H1 (cell line): ENCODE results near the gene LIX1L.

ENCODE experiments used
- CBX5 ChIP-seq: fragments of 300-800, 300-1000 bp; sonication (generic); IDR thresholded peaks from 2 replicates; pipeline ENCODE4 v1.7.1; 2016; ENCODE audit warnings: antibody characterized with exemption, low read length, low read depth
- CHD1 ChIP-seq: IDR thresholded peaks from 2 replicates; pipeline ENCODE4 v1.6.1; 2012; ENCODE audit warnings: low read depth, low read length, improper control_type of control experiment
- EP300 ChIP-seq, 2 experiments: IDR thresholded peaks; 1 replicate in 1 of 2; 2 replicates in 1 of 2; pipeline ENCODE4 v1.6.1; 2011 to 2012; ENCODE audit warnings: low read depth in 2 of 2, low read length in 2 of 2, mild to moderate bottlenecking in 2 of 2, borderline replicate concordance in 1 of 2, inconsistent platforms in 1 of 2, moderate library complexity in 1 of 2
- EZH2 ChIP-seq: fragments of 200-600 bp; sonication (generic); IDR thresholded peaks from 2 replicates; pipeline ENCODE4 v1.7.1; 2012; ENCODE audit warnings: low read depth, mild to moderate bottlenecking, moderate library complexity, low read length, inconsistent platforms; ENCODE audit not compliant: severe bottlenecking
- KDM1A ChIP-seq: fragments of 200-600, 300-600 bp; sonication (generic); IDR thresholded peaks from 2 replicates; pipeline ENCODE4 v1.7.1; 2016; ENCODE audit warnings: mild to moderate bottlenecking, low read length, borderline replicate concordance
- NRF1 ChIP-seq: IDR thresholded peaks from 2 replicates; pipeline ENCODE4 v1.6.1; 2011; ENCODE audit warnings: mild to moderate bottlenecking, low read depth, low read length, improper control_type of control experiment
- POLR2A ChIP-seq, 2 experiments: IDR thresholded peaks; 1 replicate in 1 of 2; 2 replicates in 1 of 2; pipeline ENCODE4 v1.6.1; 2011; ENCODE audit warnings: low read depth in 2 of 2, low read length in 2 of 2, mild to moderate bottlenecking in 2 of 2; ENCODE audit errors: control extremely low read depth in 1 of 2
- POLR2AphosphoS5 ChIP-seq: IDR thresholded peaks from 2 replicates; pipeline ENCODE4 v1.6.1; 2011; ENCODE audit warnings: low read depth, low read length
- TCF12 ChIP-seq: IDR thresholded peaks from 2 replicates; pipeline ENCODE4 v1.6.1; 2011; ENCODE audit warnings: low read depth, mild to moderate bottlenecking, low read length
- TF ChIP-seq, protein P1 (sequence below), 3 experiments: IDR thresholded peaks; 1 replicate in 2 of 3; 2 replicates in 1 of 3; pipeline versions ENCODE4 v1.5.1 to v1.6.1; 2011; ENCODE audit warnings: low read length in 3 of 3, mild to moderate bottlenecking in 3 of 3, inconsistent platforms in 2 of 3, low read depth in 1 of 3, moderate library complexity in 1 of 3; ENCODE audit not compliant: insufficient read depth in 1 of 3; ENCODE audit errors: control extremely low read depth in 1 of 3

DNA sequence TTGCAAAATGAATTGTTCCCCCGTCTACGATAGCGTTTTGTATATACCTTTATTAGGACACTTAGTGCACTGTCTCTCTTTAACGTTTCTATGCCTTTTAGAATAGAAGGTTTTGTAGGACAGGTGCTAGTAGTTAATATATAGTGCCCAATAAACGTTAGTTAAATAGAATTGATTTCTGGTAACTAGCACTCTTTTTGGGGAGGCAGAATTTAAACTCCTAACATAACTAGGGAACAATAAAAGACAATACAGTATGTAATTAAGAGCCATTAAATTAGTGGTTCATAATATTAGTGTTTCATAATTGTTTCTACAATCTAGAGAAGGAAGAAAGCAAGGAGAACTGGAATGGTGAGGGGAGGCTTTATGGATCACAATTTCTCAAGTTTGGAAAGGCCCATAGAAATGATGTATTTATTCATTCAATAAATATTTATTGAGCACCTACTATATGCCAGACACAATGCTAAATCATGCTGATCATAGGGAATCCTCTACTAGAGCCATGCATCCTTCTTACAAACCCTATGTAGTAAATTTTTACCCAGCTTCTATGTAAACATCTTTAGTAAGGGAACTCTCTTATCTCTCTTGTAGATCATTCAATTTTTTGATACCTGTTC, 7.4 kb upstream of the LIX1L start:
- no peak for TF ChIP-seq TCF12
- TF ChIP-seq EP300 (IDR thresholded peaks at IDR 0.05; ENCODE audit: borderline replicate concordance in 1 of 2, low read depth in 2 of 2, low read length in 2 of 2) = no peak
- TF ChIP-seq, protein P1, sequence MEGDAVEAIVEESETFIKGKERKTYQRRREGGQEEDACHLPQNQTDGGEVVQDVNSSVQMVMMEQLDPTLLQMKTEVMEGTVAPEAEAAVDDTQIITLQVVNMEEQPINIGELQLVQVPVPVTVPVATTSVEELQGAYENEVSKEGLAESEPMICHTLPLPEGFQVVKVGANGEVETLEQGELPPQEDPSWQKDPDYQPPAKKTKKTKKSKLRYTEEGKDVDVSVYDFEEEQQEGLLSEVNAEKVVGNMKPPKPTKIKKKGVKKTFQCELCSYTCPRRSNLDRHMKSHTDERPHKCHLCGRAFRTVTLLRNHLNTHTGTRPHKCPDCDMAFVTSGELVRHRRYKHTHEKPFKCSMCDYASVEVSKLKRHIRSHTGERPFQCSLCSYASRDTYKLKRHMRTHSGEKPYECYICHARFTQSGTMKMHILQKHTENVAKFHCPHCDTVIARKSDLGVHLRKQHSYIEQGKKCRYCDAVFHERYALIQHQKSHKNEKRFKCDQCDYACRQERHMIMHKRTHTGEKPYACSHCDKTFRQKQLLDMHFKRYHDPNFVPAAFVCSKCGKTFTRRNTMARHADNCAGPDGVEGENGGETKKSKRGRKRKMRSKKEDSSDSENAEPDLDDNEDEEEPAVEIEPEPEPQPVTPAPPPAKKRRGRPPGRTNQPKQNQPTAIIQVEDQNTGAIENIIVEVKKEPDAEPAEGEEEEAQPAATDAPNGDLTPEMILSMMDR (IDR thresholded peaks at IDR 0.05; ENCODE audit: control extremely low read depth in 1 of 3, insufficient read depth in 1 of 3, low read depth in 1 of 3, low read length in 3 of 3) = no peak
- TF ChIP-seq CBX5 = no peak
- TF ChIP-seq CHD1 = no peak
- TF ChIP-seq POLR2A (IDR thresholded peaks at IDR 0.05; ENCODE audit: control extremely low read depth in 1 of 2, low read depth in 2 of 2, low read length in 2 of 2) = no peak
- TF ChIP-seq NRF1 = no peak
- TF ChIP-seq KDM1A = no peak
- no peak for TF ChIP-seq EZH2
- TF ChIP-seq POLR2AphosphoS5 = no peak
